A549 (cell line): ENCODE results near the gene ABCC9. TPM values are rescaled to one million over a fixed set of nuclear protein-coding genes. Genes with fewer than 3 reads are reported as not detected.

Experiments
- ATAC-seq, 2 experiments: fragments of 200-7000 bp in 1 of 2; fragments of >200 bp in 1 of 2; cut with Nextera tagmentation in 1 of 2; cut with Tn5 transposase in 1 of 2; 3 replicates each; pipeline versions ENCODE4 v1.8.0 to v1.9.1; 2018 to 2020; ENCODE audit warnings: mild to moderate bottlenecking in 1 of 2, moderate library complexity in 1 of 2
- CTCF ChIA-PET: fragments of 300-600 bp; sonication (Branson Sonifier 250); formaldehyde crosslinking; extraction: SDS; loops from one replicate; lab custom pipeline; 2021; ENCODE audit warnings: antibody characterized with exemption, inconsistent platforms; lab: Yijun Ruan, JAX
- POLR2A ChIA-PET: fragments of 350-600 bp; formaldehyde crosslinking; extraction: SDS; loops from one replicate; lab custom pipeline; 2021; ENCODE audit warnings: antibody characterized with exemption, inconsistent platforms; lab: Yijun Ruan, JAX
- DNase-seq, 2 experiments: peaks; one replicate each; pipeline versions ENCODE4 v3.0.0 to v3.0.0-alpha.2; 2011 to 2016; ENCODE audit warnings: low read depth in 1 of 2, low spot score in 1 of 2
- FAIRE-seq: peaks from 2 replicates; lab custom pipeline; 2011; peaks lifted over from hg19 to GRCh38; lab: Jason Lieb, UNC
- H3K27ac ChIP-seq, 2 experiments: fragments of >200 bp; sonication (Bioruptor Twin); formaldehyde crosslinking; 3 replicates each; pipeline ENCODE4 v1.5.1; 2016 to 2017
- H3K4me1 ChIP-seq: fragments of >200 bp; sonication (Bioruptor Twin); formaldehyde crosslinking; 3 replicates; pipeline ENCODE4 v1.6.1; 2016
- H3K4me2 ChIP-seq: fragments of >200 bp; sonication (Bioruptor Twin); formaldehyde crosslinking; 3 replicates; pipeline ENCODE4 v1.6.1; 2016
- H3K4me3 ChIP-seq: fragments of >200 bp; sonication (Bioruptor Twin); formaldehyde crosslinking; 3 replicates; pipeline ENCODE4 v1.5.1; 2016
- H3K9me3 ChIP-seq: fragments of >200 bp; sonication (Bioruptor Twin); formaldehyde crosslinking; 3 replicates; pipeline ENCODE4 v1.6.1; 2016
- BHLHE40 ChIP-seq: IDR thresholded peaks from 2 replicates; pipeline ENCODE4 v1.6.1; 2012; ENCODE audit warnings: low read depth, low read length, inconsistent platforms
- CBX2 ChIP-seq: fragments of 200-600 bp; sonication (generic); IDR thresholded peaks from 2 replicates; pipeline ENCODE4 v1.6.1; 2016; ENCODE audit warnings: low read depth, mild to moderate bottlenecking, borderline replicate concordance
- CEBPB ChIP-seq, 2 experiments: fragments of >200 bp in 1 of 2; sonication (Bioruptor Twin) in 1 of 2; formaldehyde crosslinking in 1 of 2; IDR thresholded peaks; 2 replicates each; pipeline ENCODE4 v1.6.1; 2012 to 2016
- CHD4 ChIP-seq: fragments of 200-600 bp; sonication (generic); IDR thresholded peaks from 2 replicates; pipeline ENCODE4 v1.6.1; 2016; ENCODE audit warnings: antibody characterized with exemption, mild to moderate bottlenecking, borderline replicate concordance
- CTCF ChIP-seq: fragments of >200 bp; sonication (Bioruptor Twin); formaldehyde crosslinking; IDR thresholded peaks from 3 replicates; pipeline ENCODE4 v1.5.1; 2016
- EHF ChIP-seq: fragments of 250-450 bp; sonication (Bioruptor Pico); IDR thresholded peaks from 2 replicates; pipeline ENCODE4 v1.5.0; 2020; ENCODE audit warnings: mild to moderate bottlenecking
- ELK1 ChIP-seq: fragments of 150-350 bp; IDR thresholded peaks from 2 replicates; pipeline ENCODE4 v1.6.1; 2014; ENCODE audit warnings: low read depth, mild to moderate bottlenecking, low read length
- ESRRA ChIP-seq: fragments of 150-350 bp; IDR thresholded peaks from 2 replicates; pipeline ENCODE4 v1.6.1; 2014; ENCODE audit warnings: mild to moderate bottlenecking, low read length, borderline replicate concordance
- FOSB ChIP-seq: fragments of 250-450 bp; sonication (Bioruptor Pico); IDR thresholded peaks from 2 replicates; pipeline ENCODE4 v1.5.0; 2020; ENCODE audit warnings: mild to moderate bottlenecking, moderate library complexity
- FOSL2 ChIP-seq, 2 experiments: fragments of 450-650 bp in 1 of 2; fragments of >200 bp in 1 of 2; sonication (Bioruptor Twin) in 1 of 2; formaldehyde crosslinking; IDR thresholded peaks; 2 replicates each; pipeline versions ENCODE4 v1.5.0 to v1.6.1; 2016 to 2020; ENCODE audit warnings: mild to moderate bottlenecking in 1 of 2, moderate library complexity in 1 of 2
- HES2 ChIP-seq: fragments of >200 bp; sonication (Bioruptor Twin); formaldehyde crosslinking; IDR thresholded peaks from 2 replicates; pipeline ENCODE4 v1.6.1; 2016
- HOXB13 ChIP-seq: fragments of 250-450 bp; sonication (Bioruptor Pico); IDR thresholded peaks from 2 replicates; pipeline ENCODE4 v1.5.0; 2020; ENCODE audit warnings: low read depth, mild to moderate bottlenecking, moderate library complexity
- JUNB ChIP-seq: fragments of >200 bp; sonication (Bioruptor Twin); formaldehyde crosslinking; IDR thresholded peaks from 2 replicates; pipeline ENCODE4 v1.6.1; 2016
- KDM1A ChIP-seq: fragments of 200-600 bp; sonication (generic); IDR thresholded peaks from 2 replicates; pipeline ENCODE4 v1.6.1; 2016; ENCODE audit warnings: low read depth, mild to moderate bottlenecking
- KDM5A ChIP-seq: fragments of 200-600 bp; sonication (generic); IDR thresholded peaks from 2 replicates; pipeline ENCODE4 v1.6.1; 2016; ENCODE audit warnings: antibody characterized with exemption, mild to moderate bottlenecking
- MAFK ChIP-seq: fragments of 450-650 bp; IDR thresholded peaks from 2 replicates; pipeline ENCODE4 v1.6.1; 2014; ENCODE audit not compliant: partially characterized antibody
- MYC ChIP-seq: IDR thresholded peaks from 2 replicates; pipeline ENCODE4 v1.6.1; 2012; ENCODE audit warnings: mild to moderate bottlenecking, inconsistent platforms, low read length, improper control_type of control experiment, borderline replicate concordance
- NFE2L2 ChIP-seq: fragments of 150-350 bp; conservative IDR thresholded peaks from 2 replicates; pipeline ENCODE4 v1.6.1; 2014; ENCODE audit warnings: low read length
- NR3C1 ChIP-seq: fragments of >200 bp; sonication (Bioruptor Twin); formaldehyde crosslinking; IDR thresholded peaks from 3 replicates; pipeline ENCODE4 v1.6.1; 2017
- POLR2A ChIP-seq: IDR thresholded peaks from 2 replicates; pipeline ENCODE4 v1.6.1; 2012; ENCODE audit warnings: mild to moderate bottlenecking, low read length
- RFX5 ChIP-seq: fragments of 450-650 bp; IDR thresholded peaks from 2 replicates; pipeline ENCODE4 v1.7.1; 2014; ENCODE audit warnings: antibody characterized with exemption, mild to moderate bottlenecking, moderate library complexity
- SMC3 ChIP-seq: fragments of >200 bp; sonication (Bioruptor Twin); formaldehyde crosslinking; IDR thresholded peaks from 3 replicates; pipeline ENCODE4 v1.6.1; 2018; ENCODE audit warnings: inconsistent platforms
- ZNF302 ChIP-seq: fragments of 250-450 bp; sonication (Bioruptor Pico); IDR thresholded peaks from 2 replicates; pipeline ENCODE4 v1.9.0; 2021; ENCODE audit warnings: inconsistent platforms, mild to moderate bottlenecking, moderate library complexity
- WGBS: methylation state at CpG from one replicate; pipeline ENCODE4 v1.1.6; 2017; ENCODE audit errors: missing lambda C conversion rate; 5-methylcytosine and 5-hydroxymethylcytosine counted together
- polyA plus RNA-seq, 4 experiments: library from polyadenylated mRNA; depleted of rRNA in 3 of 4; stranded (reverse); fragments of >200 nt; fragmentation: RNase III in 1 of 4; extraction: RNeasy Plus Mini Kit Qiagen cat#74134 plus additional on column Dnase treatment in 1 of 4; gene quantifications; 2 replicates in 3 of 4; 3 replicates in 1 of 4; pipeline ENCODE4 v1.2.3, GENCODE V29; 2011 to 2017
- TF ChIP-seq, protein P1 (sequence below): IDR thresholded peaks from 2 replicates; pipeline ENCODE4 v1.6.1; 2012; ENCODE audit warnings: low read depth, borderline replicate concordance

Gene ABCC9
- polyA plus RNA-seq, 2 of the 4 experiments (the other 2 are of a cell fraction) = 0.01 TPM; not detected in 1

- ATAC-seq (no peak), DNase-seq (no peak), FAIRE-seq (peak; percentile 51)
- TF ChIP-seq ESRRA = no peak
- no peak for TF ChIP-seq FOSB
- TF ChIP-seq CTCF = no peak
- TF ChIP-seq CBX2 = no peak
- TF ChIP-seq HES2 = no peak
- TF ChIP-seq CHD4 = no peak
- no peak for TF ChIP-seq POLR2A
- no peak for TF ChIP-seq SMC3
- TF ChIP-seq CEBPB (IDR thresholded peaks at IDR 0.05) = no peak
- no peak for TF ChIP-seq KDM1A
- TF ChIP-seq MAFK = no peak
- no peak for TF ChIP-seq NFE2L2
- TF ChIP-seq RFX5 = no peak
- no peak for TF ChIP-seq ZNF302 (CRISPR knock-in tag)
- H3K4me1 ChIP-seq = no peaks in the 10 kb centered on the region
- H3K4me2 ChIP-seq = no peak overlapping the region
- H3K9me3 ChIP-seq = no peaks in the 10 kb centered on the region
- ChIA-PET POLR2A (no interaction called here), CTCF (interaction anchor here (1.4 kb wide), 1 partner anchor 11 kb away, joined by 6 read pairs; no protein-coding TSS in a partner anchor)
- WGBS = 58% methylated on average over 4 of the region's 4 CpGs
- no peak overlapping the region for H3K4me3 ChIP-seq
- H3K27ac ChIP-seq = no peak overlapping the region
Observed at GRCh38 chr12:21860128-21860527, 81.1 kb downstream of the ABCC9 start.

DNA sequence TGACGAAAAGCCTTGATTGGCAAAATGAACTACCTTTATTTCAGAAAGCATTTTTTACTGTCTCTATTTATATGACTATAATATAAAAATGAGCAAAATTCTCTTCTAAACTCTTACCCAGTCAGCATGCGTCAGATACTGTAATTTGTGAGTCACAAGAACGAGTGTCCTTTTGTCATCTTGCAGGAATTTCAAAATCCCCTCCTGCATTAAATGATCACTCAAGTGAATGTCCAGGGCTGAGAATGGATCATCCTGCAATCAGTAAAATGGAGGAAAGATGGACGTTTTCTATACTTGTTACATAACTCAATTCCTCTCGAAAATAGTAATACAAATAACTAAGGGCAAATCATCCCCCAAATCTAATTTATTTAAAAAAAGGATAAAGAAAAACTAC lies 89.0 kb downstream of the ABCC9 start:
- 38% methylated on average over 5 of the region's 5 CpGs for WGBS
- no peaks in the 10 kb centered on the region for H3K4me1 ChIP-seq
- TF ChIP-seq ELK1 = no peak
- no peak for TF ChIP-seq FOSL2 (IDR thresholded peaks at IDR 0.05)
- TF ChIP-seq FOSL2 (CRISPR knock-in tag; IDR thresholded peaks at IDR 0.05) = 0 out of 2 replicates have a peak, but pooled peaks have one; percentile 22
- H3K9me3 ChIP-seq = no peaks in the 10 kb centered on the region
- peak in 1 of 2 experiments; percentile 7 for DNase-seq
- no peak for FAIRE-seq
- ChIA-PET CTCF (no interaction called here), POLR2A (no interaction called here)
- H3K4me2 ChIP-seq = no peak overlapping the region
- H3K4me3 ChIP-seq = no peak overlapping the region
- no peak for ATAC-seq
- H3K27ac ChIP-seq = no peak overlapping the region

DNA sequence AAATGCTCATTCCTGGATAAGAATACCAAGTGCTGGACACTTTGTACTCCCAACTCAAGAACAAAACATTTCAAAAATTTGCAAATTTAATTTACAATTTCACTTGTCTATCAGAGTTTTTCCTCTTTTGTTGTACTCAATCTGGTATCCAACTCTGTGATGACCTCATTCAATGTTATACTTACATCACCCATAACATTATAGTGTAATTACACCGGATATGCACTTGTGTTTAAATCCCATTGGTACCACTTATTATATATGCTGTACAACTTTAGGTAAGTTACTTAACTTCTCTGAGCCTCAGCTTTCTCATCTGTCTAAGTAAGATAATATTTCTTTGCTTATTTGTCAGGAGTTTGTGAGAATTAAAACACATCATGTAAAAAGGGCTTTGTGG lies 90.1 kb downstream of the ABCC9 start:
- H3K4me3 ChIP-seq = no peak overlapping the region
- no peak overlapping the region for H3K27ac ChIP-seq
- H3K4me1 ChIP-seq = no peaks in the 10 kb centered on the region
- DNase-seq (no peak), ATAC-seq (no peak), FAIRE-seq (no peak)
- H3K9me3 ChIP-seq = no peaks in the 10 kb centered on the region
- TF ChIP-seq NFE2L2 (no peak), CHD4 (no peak), CTCF (no peak), KDM5A (no peak), JUNB (no peak), HOXB13 (CRISPR knock-in tag) (no peak), BHLHE40 (no peak), MAFK (no peak), CBX2 (no peak), MYC (no peak), NR3C1 (no peak), EHF (no peak)
- TF ChIP-seq, protein P1, sequence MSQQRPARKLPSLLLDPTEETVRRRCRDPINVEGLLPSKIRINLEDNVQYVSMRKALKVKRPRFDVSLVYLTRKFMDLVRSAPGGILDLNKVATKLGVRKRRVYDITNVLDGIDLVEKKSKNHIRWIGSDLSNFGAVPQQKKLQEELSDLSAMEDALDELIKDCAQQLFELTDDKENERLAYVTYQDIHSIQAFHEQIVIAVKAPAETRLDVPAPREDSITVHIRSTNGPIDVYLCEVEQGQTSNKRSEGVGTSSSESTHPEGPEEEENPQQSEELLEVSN = no peak
- CTCF ChIA-PET = no interaction called here
- 19% methylated on average over 1 of the region's 1 CpG for WGBS
- H3K4me2 ChIP-seq = no peak overlapping the region
- POLR2A ChIA-PET = no interaction called here
